ENCODE results near the gene CLDN14.

Gene CLDN14

GRCh38 chr21:36494557-36494956 lies 14.6 kb upstream of the CLDN14 start:
- no peak for TF ChIP-seq EZH2 (IDR thresholded peaks at IDR 0.05; ENCODE audit: borderline replicate concordance, low read length)
- no peak for TF ChIP-seq CTCF (IDR thresholded peaks at IDR 0.05; ENCODE audit: low read length)
- H3F3A ChIP-seq (ENCODE audit: insufficient read depth, low read length), result no peaks in the 10 kb centered on the region
- H3K27me3 ChIP-seq (ENCODE audit: insufficient read depth, low read length), result peaks cover 6% of the 10 kb centered on the region; the same call in 1 of the 2 replicates
- H2AFZ ChIP-seq (ENCODE audit: low read length), result no peak overlapping the region
- no peaks in the 10 kb centered on the region for H4K20me1 ChIP-seq (ENCODE audit: insufficient read depth, low read length)
- H3K9ac ChIP-seq (ENCODE audit: low read length), result no peak overlapping the region
- no peaks in the 10 kb centered on the region for H3K4me1 ChIP-seq (ENCODE audit: insufficient read depth, low read length, severe bottlenecking)
- no peak overlapping the region for H3K4me3 ChIP-seq (ENCODE audit: low read depth, low read length, poor library complexity, severe bottlenecking)
- no peaks in the 10 kb centered on the region for H3K9me3 ChIP-seq (ENCODE audit: low read length)
- no peaks in the 10 kb centered on the region for H3K9me2 ChIP-seq (ENCODE audit: low read depth, low read length)
- H3K4me2 ChIP-seq (ENCODE audit: low read length), result no peak overlapping the region
- no peaks in the 10 kb centered on the region for H3K79me2 ChIP-seq (ENCODE audit: insufficient read depth, low read length)
- no peak overlapping the region for H3K27ac ChIP-seq (ENCODE audit: low read depth, low read length, poor library complexity, severe bottlenecking)
- no peaks in the 10 kb centered on the region for H3K36me3 ChIP-seq (ENCODE audit: insufficient read depth, low read length)

GRCh38 chr21:36491209-36491910 lies 11.4 kb upstream of the CLDN14 start:
- H3K79me2 ChIP-seq (ENCODE audit: insufficient read depth, low read length), result no peaks in the 10 kb centered on the region
- TF ChIP-seq CTCF (IDR thresholded peaks at IDR 0.05; ENCODE audit: low read length) (no peak), EZH2 (IDR thresholded peaks at IDR 0.05; ENCODE audit: borderline replicate concordance, low read length) (no peak)
- no peaks in the 10 kb centered on the region for H3K4me1 ChIP-seq (ENCODE audit: insufficient read depth, low read length, severe bottlenecking)
- H3K36me3 ChIP-seq (ENCODE audit: insufficient read depth, low read length), result no peaks in the 10 kb centered on the region
- no peaks in the 10 kb centered on the region for H3K9me3 ChIP-seq (ENCODE audit: low read length)
- 0 out of 2 replicates have a peak, but pooled peaks cover 5% of the 10 kb centered on the region for H3K27me3 ChIP-seq (ENCODE audit: insufficient read depth, low read length)
- no peak overlapping the region for H3K4me3 ChIP-seq (ENCODE audit: low read depth, low read length, poor library complexity, severe bottlenecking)
- H3F3A ChIP-seq (ENCODE audit: insufficient read depth, low read length), result no peaks in the 10 kb centered on the region
- H3K4me2 ChIP-seq (ENCODE audit: low read length), result no peak overlapping the region
- H3K27ac ChIP-seq (ENCODE audit: low read depth, low read length, poor library complexity, severe bottlenecking), result no peak overlapping the region
- H2AFZ ChIP-seq (ENCODE audit: low read length), result no peak overlapping the region
- H3K9me2 ChIP-seq (ENCODE audit: low read depth, low read length), result no peaks in the 10 kb centered on the region
- H4K20me1 ChIP-seq (ENCODE audit: insufficient read depth, low read length), result no peaks in the 10 kb centered on the region
- no peak overlapping the region for H3K9ac ChIP-seq (ENCODE audit: low read length)

- Histone ChIP-seq H3F3A (ENCODE audit: insufficient read depth, low read length) (no peaks in the 10 kb centered on the region), H3K4me2 (ENCODE audit: low read length) (no peak overlapping the region), H2AFZ (ENCODE audit: low read length) (no peak overlapping the region), H3K4me1 (ENCODE audit: insufficient read depth, low read length, severe bottlenecking) (no peaks in the 10 kb centered on the region), H3K27ac (ENCODE audit: low read depth, low read length, poor library complexity, severe bottlenecking) (no peak overlapping the region), H3K9me2 (ENCODE audit: low read depth, low read length) (no peaks in the 10 kb centered on the region), H3K27me3 (ENCODE audit: insufficient read depth, low read length) (0 out of 2 replicates have a peak, but pooled peaks cover 10% of the 10 kb centered on the region), H3K9ac (ENCODE audit: low read length) (no peak overlapping the region), H3K36me3 (ENCODE audit: insufficient read depth, low read length) (no peaks in the 10 kb centered on the region), H4K20me1 (ENCODE audit: insufficient read depth, low read length) (no peaks in the 10 kb centered on the region), H3K4me3 (ENCODE audit: low read depth, low read length, poor library complexity, severe bottlenecking) (no peak overlapping the region), H3K79me2 (ENCODE audit: insufficient read depth, low read length) (no peaks in the 10 kb centered on the region), H3K9me3 (ENCODE audit: low read length) (no peaks in the 10 kb centered on the region)
- no peak for TF ChIP-seq CTCF (IDR thresholded peaks at IDR 0.05; ENCODE audit: low read length)
- TF ChIP-seq EZH2 (IDR thresholded peaks at IDR 0.05; ENCODE audit: borderline replicate concordance, low read length), result no peak
Observed at GRCh38 chr21:36489776-36490165, 9.8 kb upstream of the CLDN14 start.

All from OCI-LY1 (cell line).